Eye (tissue), 1 donor: ENCODE data around the gene HPGD.
A peak's percentile ranks its signal among the peaks of the same experiment; 100 is the strongest.

ENCODE experiments used
- DNase-seq: peaks from one replicate; pipeline ENCODE4 v3.0.0-alpha.2; 2015

The HPGD gene

GRCh38 chr4:174522183-174523024 is at the start of gene HPGD:
Gene HPGD, minus strand, starts transcription at chr4:174522488. Its CDS starts 37 bp downstream, at chr4:174522451.
- peak; percentile 77 for DNase-seq

GRCh38 chr4:174564529-174564928 is 42.2 kb upstream of the HPGD start:
- no peak for DNase-seq

GRCh38 chr4:174563399-174563798 is 41.1 kb upstream of the HPGD start:
- no peak for DNase-seq

GRCh38 chr4:174561560-174561959 is 39.3 kb upstream of the HPGD start:
- peak; percentile 4 for DNase-seq

GRCh38 chr4:174559894-174560293 is 37.6 kb upstream of the HPGD start:
- peak; percentile 13 for DNase-seq

- DNase-seq: no peak
Observed at GRCh38 chr4:174555789-174556630, 33.7 kb upstream of the HPGD start.

GRCh38 chr4:174554231-174554728 is 32.0 kb upstream of the HPGD start:
- no peak for DNase-seq

- DNase-seq: peak; percentile 29
Observed at GRCh38 chr4:174553828-174554227, 31.5 kb upstream of the HPGD start.

- DNase-seq: no peak
Observed at GRCh38 chr4:174553031-174553430, 30.7 kb upstream of the HPGD start.

- no peak for DNase-seq
Observed at GRCh38 chr4:174550541-174550940, 28.3 kb upstream of the HPGD start.

GRCh38 chr4:174549721-174550120 is 27.4 kb upstream of the HPGD start:
- peak; percentile 42 for DNase-seq

- DNase-seq: no peak
Observed at GRCh38 chr4:174545268-174545667, 23.0 kb upstream of the HPGD start.

GRCh38 chr4:174544496-174544895 is 22.2 kb upstream of the HPGD start:
- no peak for DNase-seq

- DNase-seq: no peak
Observed at GRCh38 chr4:174540175-174540574, 17.9 kb upstream of the HPGD start.

- no peak for DNase-seq
Observed at GRCh38 chr4:174539571-174539970, 17.3 kb upstream of the HPGD start.

- DNase-seq: no peak
Observed at GRCh38 chr4:174538876-174539250, 16.6 kb upstream of the HPGD start.

GRCh38 chr4:174538123-174538875 is 16.0 kb upstream of the HPGD start:
- no peak for DNase-seq

GRCh38 chr4:174537634-174538033 is 15.3 kb upstream of the HPGD start:
- DNase-seq: no peak

GRCh38 chr4:174534461-174534860 is 12.2 kb upstream of the HPGD start:
- DNase-seq: no peak

- DNase-seq: no peak
Observed at GRCh38 chr4:174532445-174532844, 10.2 kb upstream of the HPGD start.

- DNase-seq: no peak
Observed at GRCh38 chr4:174531486-174531885, 9.2 kb upstream of the HPGD start.

- no peak for DNase-seq
Observed at GRCh38 chr4:174528226-174528625, 5.9 kb upstream of the HPGD start.

- DNase-seq: no peak
Observed at GRCh38 chr4:174526731-174527130, 4.4 kb upstream of the HPGD start.
